Choroid plexus epithelial cell (primary cell): ENCODE data around the gene EBP.

Source experiments
- DNase-seq: peaks from one replicate; pipeline ENCODE4 v3.0.0-alpha.2; 2010; ENCODE audit warnings: low read depth
- H3K4me3 ChIP-seq: 2 replicates; pipeline ENCODE4 v1.5.1; 2011; ENCODE audit warnings: low read depth, mild to moderate bottlenecking, control low read depth, low read length, moderate library complexity
- TF ChIP-seq, protein P1 (sequence below): conservative IDR thresholded peaks from 2 replicates; pipeline ENCODE4 v1.5.1; 2011; ENCODE audit warnings: low read depth, mild to moderate bottlenecking, control low read depth, inconsistent platforms, low read length, moderate library complexity

The EBP gene

DNA sequence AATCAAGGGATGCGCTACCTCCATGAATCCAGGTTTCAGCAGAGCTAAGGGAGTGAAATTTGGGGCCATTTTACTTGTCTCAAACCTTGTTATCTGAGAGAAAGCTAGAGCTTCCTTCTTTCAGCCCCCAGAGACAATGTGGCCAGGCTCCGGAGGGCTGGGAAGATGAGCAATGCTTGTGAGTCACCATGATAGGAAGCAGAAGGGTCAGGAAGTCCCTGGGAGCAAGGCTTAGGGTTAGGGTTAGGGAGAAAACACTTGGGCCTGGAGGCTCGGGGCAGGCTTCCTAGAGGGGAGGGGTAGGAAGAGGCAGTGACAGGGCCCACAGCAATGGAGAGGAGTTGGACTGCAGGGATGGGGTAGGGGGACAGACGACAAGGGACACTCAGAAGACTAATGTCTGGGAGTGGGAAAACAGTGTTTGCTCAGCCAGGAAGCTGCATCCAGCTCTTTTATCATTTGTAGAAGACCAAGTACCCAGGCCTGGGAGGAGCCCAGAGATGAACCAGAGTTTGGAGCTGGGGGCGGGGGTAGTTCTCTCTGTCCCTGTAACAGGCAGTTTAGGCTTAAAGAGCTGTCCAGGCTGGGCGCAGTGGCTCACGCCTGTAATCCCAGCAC lies 29.2 kb upstream of the EBP start:
- peak; percentile 53 for DNase-seq
- H3K4me3 ChIP-seq = no peak overlapping the region
- TF ChIP-seq, protein P1, sequence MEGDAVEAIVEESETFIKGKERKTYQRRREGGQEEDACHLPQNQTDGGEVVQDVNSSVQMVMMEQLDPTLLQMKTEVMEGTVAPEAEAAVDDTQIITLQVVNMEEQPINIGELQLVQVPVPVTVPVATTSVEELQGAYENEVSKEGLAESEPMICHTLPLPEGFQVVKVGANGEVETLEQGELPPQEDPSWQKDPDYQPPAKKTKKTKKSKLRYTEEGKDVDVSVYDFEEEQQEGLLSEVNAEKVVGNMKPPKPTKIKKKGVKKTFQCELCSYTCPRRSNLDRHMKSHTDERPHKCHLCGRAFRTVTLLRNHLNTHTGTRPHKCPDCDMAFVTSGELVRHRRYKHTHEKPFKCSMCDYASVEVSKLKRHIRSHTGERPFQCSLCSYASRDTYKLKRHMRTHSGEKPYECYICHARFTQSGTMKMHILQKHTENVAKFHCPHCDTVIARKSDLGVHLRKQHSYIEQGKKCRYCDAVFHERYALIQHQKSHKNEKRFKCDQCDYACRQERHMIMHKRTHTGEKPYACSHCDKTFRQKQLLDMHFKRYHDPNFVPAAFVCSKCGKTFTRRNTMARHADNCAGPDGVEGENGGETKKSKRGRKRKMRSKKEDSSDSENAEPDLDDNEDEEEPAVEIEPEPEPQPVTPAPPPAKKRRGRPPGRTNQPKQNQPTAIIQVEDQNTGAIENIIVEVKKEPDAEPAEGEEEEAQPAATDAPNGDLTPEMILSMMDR = no peak

DNA sequence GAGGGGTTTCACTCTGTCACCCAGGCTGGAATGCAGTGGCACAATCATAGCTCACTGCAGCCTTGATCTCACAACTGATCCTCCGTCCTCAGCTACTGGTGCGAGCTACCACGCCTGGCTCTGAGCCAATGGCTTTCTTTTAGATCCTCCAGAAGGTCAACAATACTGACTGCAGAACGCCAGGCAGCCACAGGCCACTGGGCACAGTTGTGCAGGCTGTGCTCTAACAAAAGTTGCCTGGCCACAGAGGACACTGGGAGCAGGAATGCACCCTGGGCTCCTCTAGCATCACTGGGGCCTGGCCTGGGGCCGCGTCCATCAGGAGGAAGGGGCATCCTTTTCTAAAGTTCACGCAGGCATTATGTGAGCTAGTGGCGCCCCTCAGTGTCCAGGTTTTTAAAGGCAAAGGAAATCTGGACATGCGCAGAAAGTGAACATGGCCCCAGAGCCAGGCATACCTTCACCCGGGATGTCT lies 27.7 kb upstream of the EBP start:
- no peak overlapping the region for H3K4me3 ChIP-seq
- DNase-seq = peak; percentile 74
- TF ChIP-seq, protein P1 = peak; percentile 62

DNA sequence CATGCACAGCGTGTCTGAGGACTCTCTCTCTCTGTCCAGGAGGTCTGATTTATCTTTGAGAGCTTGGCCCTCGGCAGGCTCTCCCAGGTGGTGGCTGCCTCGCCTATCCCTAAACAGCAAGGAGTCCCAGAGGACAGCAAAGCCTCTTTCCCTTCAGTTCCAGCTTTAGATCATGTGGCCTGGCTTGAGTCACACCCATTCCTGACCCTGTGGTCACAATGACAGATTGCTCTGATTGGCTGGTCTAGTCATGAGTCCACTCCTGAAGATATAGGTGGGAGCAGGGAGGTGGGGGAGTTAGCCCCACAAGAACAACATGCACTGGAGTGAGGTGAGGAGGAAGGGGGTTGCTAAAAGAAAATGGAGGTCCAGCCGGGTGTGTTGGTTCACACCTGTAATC lies 24.9 kb upstream of the EBP start:
- no peak overlapping the region for H3K4me3 ChIP-seq
- TF ChIP-seq, protein P1 = no peak
- DNase-seq = peak; percentile 21

DNA sequence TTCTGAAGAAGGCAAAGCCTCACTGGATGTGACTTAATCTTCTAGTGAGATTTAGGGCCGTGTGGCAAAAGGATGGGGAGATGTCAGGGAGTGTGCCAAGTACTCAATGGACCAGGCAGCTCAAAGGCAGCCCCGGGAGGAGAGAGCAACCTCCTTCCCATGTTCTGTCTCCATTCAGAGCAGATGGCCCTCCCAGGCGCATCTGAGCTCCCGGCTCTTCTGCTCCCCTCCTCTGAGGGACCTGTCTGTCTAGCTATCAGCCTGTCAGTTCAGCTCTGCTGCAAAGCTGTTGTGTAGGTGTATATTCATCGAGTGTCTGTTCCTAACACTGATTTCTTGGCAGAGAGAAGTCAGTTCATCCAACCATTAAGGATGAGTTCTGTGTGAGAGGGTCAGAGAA lies 23.7 kb upstream of the EBP start:
- DNase-seq = no peak
- no peak overlapping the region for H3K4me3 ChIP-seq
- TF ChIP-seq, protein P1 = no peak

DNA sequence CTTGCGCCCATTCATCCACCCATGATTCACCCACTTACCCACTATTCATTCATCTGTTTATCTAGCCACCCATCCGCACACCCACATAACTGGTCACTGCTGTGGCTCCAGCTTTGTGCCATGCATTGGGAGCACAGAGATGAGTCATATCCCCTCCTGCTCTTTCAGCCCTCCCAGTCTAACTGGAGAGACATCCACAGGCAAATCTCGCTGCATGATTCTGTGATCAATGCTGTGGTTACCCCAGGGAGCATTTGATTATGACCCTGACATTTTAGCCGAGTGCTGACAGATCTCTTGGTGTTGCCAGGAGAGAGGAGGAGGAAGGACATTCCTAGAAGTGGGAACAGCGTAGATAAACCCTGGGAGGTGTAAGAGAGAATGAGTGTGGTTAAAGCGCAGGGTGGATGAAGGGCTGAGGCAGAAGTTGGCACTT lies 23.2 kb upstream of the EBP start:
- TF ChIP-seq, protein P1 = no peak
- peak; percentile 42 for DNase-seq
- H3K4me3 ChIP-seq = no peak overlapping the region

DNA sequence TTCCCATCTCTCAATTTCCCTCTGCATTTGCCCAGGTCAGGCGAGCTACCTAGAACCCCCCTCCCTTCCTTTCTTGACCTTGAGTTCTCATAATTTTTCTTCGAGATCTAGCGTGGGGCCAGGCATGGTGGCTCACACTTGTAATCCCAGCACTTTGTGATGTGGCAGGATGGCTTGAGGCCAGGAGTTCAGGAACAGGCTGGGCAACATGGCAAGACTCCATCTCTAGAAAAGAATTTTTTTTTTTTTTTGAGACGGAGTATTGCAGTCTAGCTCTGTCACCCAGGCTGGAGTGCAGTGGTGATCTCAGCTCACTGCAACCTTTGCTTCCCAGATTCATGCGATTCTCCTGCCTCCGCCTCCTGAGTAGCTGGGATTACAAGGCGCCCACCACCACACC lies 17.3 kb upstream of the EBP start:
- DNase-seq = no peak
- H3K4me3 ChIP-seq = no peak overlapping the region
- TF ChIP-seq, protein P1 = no peak

DNA sequence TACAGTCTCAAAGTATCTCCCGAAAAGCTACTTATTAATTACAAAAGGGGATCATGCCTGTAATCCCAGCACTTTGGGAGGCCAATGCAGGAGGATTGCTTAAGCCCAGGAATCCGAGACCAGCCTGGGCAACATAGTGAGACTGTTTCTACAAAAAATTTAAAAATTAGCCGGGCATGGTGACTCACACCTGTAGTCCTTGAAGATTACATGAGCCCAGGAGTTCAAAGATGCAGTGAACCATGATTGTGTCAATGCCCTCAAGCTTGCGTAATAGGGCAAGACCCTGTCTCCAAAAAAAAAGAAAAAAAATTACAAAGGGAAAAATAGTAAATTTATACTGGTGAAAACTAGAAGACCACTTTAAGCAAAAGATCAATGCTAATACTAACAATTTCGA lies 16.1 kb upstream of the EBP start:
- DNase-seq = no peak
- TF ChIP-seq, protein P1 = no peak
- H3K4me3 ChIP-seq = no peak overlapping the region
